ENCODE measurements around the gene ITPR3. TPM values are rescaled to one million over a fixed set of nuclear protein-coding genes. Genes with fewer than 3 reads are reported as not detected.

ITPR3 gene
- polyA plus RNA-seq, 3 donors from 2014 or later: 0.02 to 7.2 (median 1.1) TPM

GRCh38 chr6:33727126-33727525, 106.0 kb downstream of the ITPR3 start:
- H3K36me3 Mint-ChIP-seq: no peaks in the 10 kb centered on the region
- H3K4me3 Mint-ChIP-seq: no peak overlapping the region
- no peaks in the 10 kb centered on the region for H3K9me3 Mint-ChIP-seq
- DNase-seq: no peak
- no peak overlapping the region for H3K27ac Mint-ChIP-seq
- peaks cover 0 to 6% (median 1%) of the 10 kb centered on the region in 3 donors for H3K27me3 Mint-ChIP-seq (ENCODE audit: low read depth in 3 of 3)
- no peaks in the 10 kb centered on the region for H3K4me1 Mint-ChIP-seq

DNA sequence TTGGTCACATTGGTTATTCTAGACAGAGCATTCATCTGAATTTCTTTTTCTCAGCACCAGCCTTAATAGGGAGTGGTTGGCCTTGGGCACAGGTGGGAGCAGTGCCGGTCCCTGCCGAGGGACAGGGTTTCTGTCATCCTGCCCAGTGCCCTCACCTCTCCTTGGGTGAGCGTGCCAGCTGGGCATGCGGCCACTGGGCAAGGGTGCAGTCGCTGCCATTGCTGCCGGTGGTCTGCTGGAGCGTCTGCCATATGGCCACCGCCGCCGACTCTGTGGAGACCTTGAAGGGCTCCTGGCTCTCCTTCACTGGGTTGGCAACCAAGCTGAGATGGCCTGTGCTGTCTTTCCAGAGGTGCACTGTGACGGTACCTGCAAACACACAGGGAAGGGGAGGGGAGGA, 106.8 kb downstream of the ITPR3 start:
- Mint-ChIP-seq H3K27me3 (ENCODE audit: low read depth in 3 of 3) (peaks cover 0 to 3% (median 1%) of the 10 kb centered on the region in 3 donors), H3K27ac (no peak overlapping the region), H3K36me3 (no peaks in the 10 kb centered on the region), H3K4me1 (no peaks in the 10 kb centered on the region), H3K9me3 (no peaks in the 10 kb centered on the region), H3K4me3 (no peak overlapping the region)
- DNase-seq: no peak

DNA sequence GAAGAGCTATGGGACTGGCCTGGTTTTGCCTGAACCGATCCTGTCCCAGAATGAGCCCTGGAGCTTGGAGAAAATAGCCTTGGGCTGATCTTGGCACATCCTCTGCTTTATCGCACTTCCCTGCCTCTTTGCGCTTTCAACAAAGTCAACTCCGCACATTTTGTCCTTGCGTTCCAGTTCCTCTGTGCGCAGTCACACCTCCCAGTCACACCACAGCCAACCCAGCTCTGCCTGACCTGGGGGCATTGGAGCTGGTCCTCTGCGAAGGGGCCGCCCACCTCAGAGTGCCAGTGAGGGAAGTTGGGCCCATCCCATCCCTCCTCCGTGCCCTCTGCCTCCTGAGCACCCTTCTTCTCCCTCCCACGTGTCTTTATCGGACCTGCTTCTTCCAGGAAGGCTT, 107.3 kb downstream of the ITPR3 start:
- Mint-ChIP-seq H3K27ac (no peak overlapping the region), H3K4me3 (no peak overlapping the region), H3K36me3 (no peaks in the 10 kb centered on the region), H3K4me1 (no peaks in the 10 kb centered on the region), H3K9me3 (no peaks in the 10 kb centered on the region), H3K27me3 (ENCODE audit: low read depth in 3 of 3) (peaks cover 0 to 2% (median 1%) of the 10 kb centered on the region in 3 donors)
- DNase-seq: no peak

DNA sequence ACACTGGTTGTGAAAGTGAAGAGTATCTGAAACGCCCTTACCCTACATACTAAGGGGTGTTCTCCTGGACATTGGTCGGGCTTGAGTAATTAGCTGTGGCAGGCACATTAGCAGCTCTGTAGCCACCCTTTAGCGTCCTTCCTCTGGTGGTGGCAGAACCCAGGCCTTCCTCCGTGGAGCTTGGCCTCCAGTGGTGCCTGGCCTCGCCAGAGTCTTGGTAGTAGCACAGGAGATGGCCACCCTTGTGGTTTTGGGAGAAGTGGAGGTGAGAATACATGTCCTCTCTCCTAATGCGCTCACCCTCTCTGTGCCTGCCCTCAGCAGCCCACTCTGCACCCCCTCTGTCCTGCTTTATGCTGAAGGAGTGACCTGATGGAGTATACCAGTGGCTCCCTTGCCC, 107.9 kb downstream of the ITPR3 start:
- no peak overlapping the region for H3K27ac Mint-ChIP-seq

DNA sequence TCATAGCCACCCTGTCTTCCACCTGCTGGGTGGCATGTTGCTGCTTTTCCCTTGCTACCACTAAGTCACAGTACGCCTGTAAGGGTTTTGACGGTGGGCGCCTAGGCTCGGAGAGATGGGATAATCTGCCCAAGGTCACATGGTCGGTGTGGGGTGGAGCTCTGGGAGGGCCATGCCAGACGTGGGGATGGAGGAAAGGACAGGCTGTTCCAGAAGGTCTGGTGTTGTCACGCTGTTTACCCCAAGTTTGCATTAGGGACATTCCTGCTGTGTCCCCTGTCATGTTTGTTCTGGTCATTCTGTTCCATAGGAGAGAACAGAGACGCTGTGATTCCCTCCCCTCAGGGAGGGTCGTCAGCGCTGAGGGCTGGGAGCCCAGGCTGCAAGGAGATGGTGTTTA, 109.5 kb downstream of the ITPR3 start:
- Mint-ChIP-seq H3K36me3 (no peaks in the 10 kb centered on the region), H3K27me3 (ENCODE audit: low read depth in 3 of 3) (peaks cover 0 to 2% (median 1%) of the 10 kb centered on the region in 3 donors), H3K4me1 (no peaks in the 10 kb centered on the region), H3K9me3 (no peaks in the 10 kb centered on the region), H3K4me3 (no peak overlapping the region), H3K27ac (no peak overlapping the region)
- no peak for DNase-seq

More for the DNA sequence above, 107.9 kb downstream of the ITPR3 start:
- peaks cover 0 to 2% (median 1%) of the 10 kb centered on the region in 3 donors for H3K27me3 Mint-ChIP-seq (ENCODE audit: low read depth in 3 of 3)
- no peaks in the 10 kb centered on the region for H3K36me3 Mint-ChIP-seq
- H3K4me1 Mint-ChIP-seq: no peaks in the 10 kb centered on the region
- no peak overlapping the region for H3K4me3 Mint-ChIP-seq
- no peaks in the 10 kb centered on the region for H3K9me3 Mint-ChIP-seq
- DNase-seq: no peak

DNA sequence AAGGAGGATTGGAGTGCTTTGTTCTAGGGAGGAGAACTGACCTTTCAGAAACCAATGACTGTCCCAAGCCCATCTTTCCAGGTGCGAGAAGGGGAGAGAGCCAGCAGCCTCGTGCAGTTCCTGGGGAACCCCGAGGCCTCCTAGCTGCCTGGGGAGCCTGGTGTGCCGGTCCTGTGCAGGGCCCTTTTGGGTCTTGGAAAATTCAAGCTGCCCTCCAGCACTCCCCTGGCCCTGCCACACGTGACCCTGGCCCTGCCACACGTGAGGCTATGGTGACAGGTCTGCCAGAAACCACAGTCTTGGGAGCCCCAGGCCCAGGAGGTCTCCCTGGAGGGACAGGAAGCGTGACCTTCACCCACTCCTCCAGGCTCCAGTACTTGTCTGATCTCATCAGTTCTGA, 109.9 kb downstream of the ITPR3 start:
- H3K27ac Mint-ChIP-seq: no peak overlapping the region
- H3K36me3 Mint-ChIP-seq: no peaks in the 10 kb centered on the region
- H3K4me3 Mint-ChIP-seq: no peak overlapping the region
- peaks cover 0 to 2% (median 1%) of the 10 kb centered on the region in 3 donors for H3K27me3 Mint-ChIP-seq (ENCODE audit: low read depth in 3 of 3)
- H3K4me1 Mint-ChIP-seq: no peaks in the 10 kb centered on the region
- no peak for DNase-seq
- no peaks in the 10 kb centered on the region for H3K9me3 Mint-ChIP-seq

GRCh38 chr6:33731751-33732282, 110.7 kb downstream of the ITPR3 start:
- peaks cover 0 to 1% (median 0%) of the 10 kb centered on the region in 3 donors for H3K27me3 Mint-ChIP-seq (ENCODE audit: low read depth in 3 of 3)
- H3K4me1 Mint-ChIP-seq: no peaks in the 10 kb centered on the region
- H3K27ac Mint-ChIP-seq: no peak overlapping the region
- no peak for DNase-seq
- no peak overlapping the region for H3K4me3 Mint-ChIP-seq
- no peaks in the 10 kb centered on the region for H3K9me3 Mint-ChIP-seq
- H3K36me3 Mint-ChIP-seq: no peaks in the 10 kb centered on the region

- no peak overlapping the region for H3K27ac Mint-ChIP-seq
- no peak overlapping the region for H3K4me3 Mint-ChIP-seq
- H3K4me1 Mint-ChIP-seq: no peaks in the 10 kb centered on the region
- H3K27me3 Mint-ChIP-seq (ENCODE audit: low read depth in 3 of 3): peaks cover 0 to 1% (median 0%) of the 10 kb centered on the region in 3 donors
- no peak for DNase-seq
- no peaks in the 10 kb centered on the region for H3K36me3 Mint-ChIP-seq
- H3K9me3 Mint-ChIP-seq: no peaks in the 10 kb centered on the region
Measured at GRCh38 chr6:33732385-33732784, 111.3 kb downstream of the ITPR3 start.

DNA sequence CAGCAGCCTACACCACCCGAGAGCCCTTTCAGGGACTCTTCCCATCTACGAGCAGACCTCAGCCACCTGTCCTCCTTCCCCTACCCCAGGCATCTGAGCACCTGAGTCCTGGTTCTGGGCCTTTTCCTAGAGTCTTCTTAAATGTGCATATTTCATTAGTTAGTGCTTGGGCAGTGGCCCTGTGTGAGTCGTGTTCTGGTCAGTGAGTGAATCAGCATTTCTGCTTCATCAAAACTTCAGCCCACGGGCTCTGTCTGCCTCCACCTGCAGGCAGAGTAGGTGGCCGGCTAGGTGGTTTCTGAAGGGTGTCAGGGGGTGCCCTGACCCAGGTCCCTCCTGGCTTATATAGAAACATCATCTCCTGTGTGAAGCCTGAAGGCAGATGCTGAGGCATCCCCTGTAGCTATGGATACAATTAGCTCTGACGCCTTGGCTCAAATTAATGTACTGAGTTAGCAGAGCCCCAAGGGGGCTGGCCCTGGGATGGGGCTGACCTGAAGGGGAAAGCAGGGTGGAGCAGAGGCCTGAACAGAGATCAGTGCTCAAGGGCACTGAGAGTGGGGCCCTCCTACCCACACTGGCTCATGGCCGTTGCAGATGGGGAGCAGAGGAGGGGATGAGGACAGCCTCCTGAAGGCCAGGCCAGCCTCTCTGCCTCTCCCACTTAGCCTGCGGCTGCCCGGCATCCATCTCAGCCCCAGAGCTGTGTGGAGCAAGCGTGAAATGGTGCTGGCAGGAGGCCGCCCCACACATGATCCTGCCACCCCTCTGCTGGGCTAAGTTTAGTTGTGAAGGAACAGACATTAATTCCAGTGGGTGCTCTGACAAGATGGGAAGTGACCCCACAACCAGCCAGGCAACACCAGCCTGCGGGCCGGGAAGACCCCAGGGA, 111.9 kb downstream of the ITPR3 start:
- Mint-ChIP-seq H3K4me3 (no peak overlapping the region), H3K4me1 (no peaks in the 10 kb centered on the region), H3K9me3 (no peaks in the 10 kb centered on the region), H3K27ac (no peak overlapping the region), H3K27me3 (ENCODE audit: low read depth in 3 of 3) (peaks cover 0 to 1% (median 0%) of the 10 kb centered on the region in 3 donors), H3K36me3 (no peaks in the 10 kb centered on the region)
- no peak for DNase-seq

DNA sequence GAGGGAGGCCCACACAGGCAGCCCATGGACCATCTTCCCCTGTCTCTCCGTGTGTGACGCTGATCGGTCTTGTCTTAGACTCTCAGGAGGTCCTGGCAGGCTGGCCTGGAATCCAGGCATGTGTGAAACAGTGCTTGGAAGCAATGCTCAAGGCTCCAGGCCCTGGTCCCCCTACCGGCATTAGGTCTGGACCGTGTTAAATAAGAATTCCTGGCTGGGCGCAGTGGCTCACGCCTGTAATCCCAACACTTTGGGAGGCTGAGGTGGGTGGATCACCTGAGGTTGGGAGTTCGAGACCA, 112.5 kb downstream of the ITPR3 start:
- H3K4me1 Mint-ChIP-seq: no peaks in the 10 kb centered on the region
- no peak overlapping the region for H3K27ac Mint-ChIP-seq
- H3K9me3 Mint-ChIP-seq: no peaks in the 10 kb centered on the region
- no peaks in the 10 kb centered on the region for H3K36me3 Mint-ChIP-seq
- peaks cover 0 to 1% (median 0%) of the 10 kb centered on the region in 3 donors for H3K27me3 Mint-ChIP-seq (ENCODE audit: low read depth in 3 of 3)
- DNase-seq: no peak
- no peak overlapping the region for H3K4me3 Mint-ChIP-seq

DNA sequence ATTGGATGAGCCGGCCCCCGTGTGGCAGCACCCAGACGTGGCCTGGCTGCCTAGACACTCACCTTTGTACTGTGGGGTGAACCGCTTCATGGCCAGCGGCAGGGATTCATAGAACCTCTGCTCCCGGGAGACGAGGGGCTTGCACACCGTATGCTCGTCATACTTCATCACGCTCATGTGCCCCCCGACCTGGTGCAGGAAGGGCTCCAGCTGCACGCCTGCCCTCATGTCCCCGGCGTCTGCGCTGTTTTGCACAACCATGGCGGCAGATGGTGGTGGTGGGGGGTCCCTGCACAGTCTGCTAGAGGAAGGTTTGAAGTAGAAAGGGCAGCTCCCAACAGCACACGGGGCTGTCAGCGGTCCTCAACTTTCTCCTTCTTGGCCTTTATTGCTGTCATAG, 114.1 kb downstream of the ITPR3 start:
- Mint-ChIP-seq H3K27me3 (ENCODE audit: low read depth in 3 of 3) (no peaks in the 10 kb centered on the region), H3K4me3 (no peak overlapping the region), H3K36me3 (no peaks in the 10 kb centered on the region), H3K9me3 (no peaks in the 10 kb centered on the region), H3K27ac (no peak overlapping the region), H3K4me1 (no peaks in the 10 kb centered on the region)
- DNase-seq: no peak

DNA sequence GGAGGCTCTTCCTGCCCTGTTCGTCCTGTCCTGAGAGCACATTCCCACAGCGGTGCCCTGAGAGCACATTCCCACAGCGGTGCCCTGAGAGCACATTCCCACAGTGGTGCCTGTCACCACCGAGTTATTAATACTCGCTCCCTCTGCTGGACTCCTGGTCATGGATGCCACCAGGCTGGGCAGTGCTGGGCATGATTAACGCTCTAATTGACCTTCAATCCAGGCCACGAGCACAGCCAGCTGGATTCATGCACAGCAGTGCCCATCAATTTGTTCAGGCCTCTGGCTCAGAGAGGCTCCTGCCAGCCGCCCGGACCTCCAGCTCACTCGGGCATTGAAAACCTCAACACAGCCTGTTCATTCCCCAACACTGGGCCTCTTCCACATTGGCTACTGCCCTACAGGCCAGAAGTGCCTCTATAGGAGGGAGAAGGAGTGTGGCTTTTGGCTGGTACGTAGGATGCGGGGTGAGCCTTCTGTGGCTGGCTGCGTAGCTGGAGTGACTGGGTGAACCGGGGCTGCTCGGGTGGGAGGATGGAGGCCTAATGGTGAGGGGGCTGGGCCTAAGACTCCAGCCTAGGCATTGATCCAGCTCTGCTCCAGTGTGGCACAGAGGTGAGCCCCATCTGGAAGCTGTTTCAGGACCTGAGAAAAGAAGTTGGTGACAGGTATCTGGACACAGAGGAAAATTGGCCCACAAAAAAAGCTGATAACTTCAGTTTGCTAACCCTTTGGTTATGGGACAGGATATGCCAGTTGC, 116.3 kb downstream of the ITPR3 start:
- H3K4me3 Mint-ChIP-seq: no peak overlapping the region
- H3K9me3 Mint-ChIP-seq: no peaks in the 10 kb centered on the region
- H3K27ac Mint-ChIP-seq: no peak overlapping the region
- no peaks in the 10 kb centered on the region for H3K36me3 Mint-ChIP-seq
- H3K4me1 Mint-ChIP-seq: no peaks in the 10 kb centered on the region
- DNase-seq: no peak
- H3K27me3 Mint-ChIP-seq (ENCODE audit: low read depth in 3 of 3): no peaks in the 10 kb centered on the region

GRCh38 chr6:33738153-33738552, 117.0 kb downstream of the ITPR3 start:
- no peak for DNase-seq
- no peak overlapping the region for H3K4me3 Mint-ChIP-seq
- no peaks in the 10 kb centered on the region for H3K4me1 Mint-ChIP-seq
- H3K27me3 Mint-ChIP-seq (ENCODE audit: low read depth in 3 of 3): peaks cover 0 to 2% (median 0%) of the 10 kb centered on the region in 3 donors
- H3K36me3 Mint-ChIP-seq: no peaks in the 10 kb centered on the region
- no peak overlapping the region for H3K27ac Mint-ChIP-seq
- peaks cover 0 to 2% (median 0%) of the 10 kb centered on the region in 6 donors for H3K9me3 Mint-ChIP-seq

- Mint-ChIP-seq H3K36me3 (no peaks in the 10 kb centered on the region), H3K9me3 (peaks cover 0 to 2% (median 0%) of the 10 kb centered on the region in 6 donors), H3K4me1 (no peaks in the 10 kb centered on the region), H3K27me3 (ENCODE audit: low read depth in 3 of 3) (peaks cover 0 to 2% (median 1%) of the 10 kb centered on the region in 3 donors), H3K27ac (no peak overlapping the region), H3K4me3 (no peak overlapping the region)
- DNase-seq: no peak
Measured at GRCh38 chr6:33738879-33739278, 117.8 kb downstream of the ITPR3 start.

Data from immature natural killer cell (primary cell).